ENCODE measurements around the gene MRPL20. TPM values are rescaled to one million over a fixed set of nuclear protein-coding genes. Genes with fewer than 3 reads are reported as not detected.

The MRPL20 gene
- total RNA-seq, 1 donor from 2014 or later, result 86.9 TPM

DNA sequence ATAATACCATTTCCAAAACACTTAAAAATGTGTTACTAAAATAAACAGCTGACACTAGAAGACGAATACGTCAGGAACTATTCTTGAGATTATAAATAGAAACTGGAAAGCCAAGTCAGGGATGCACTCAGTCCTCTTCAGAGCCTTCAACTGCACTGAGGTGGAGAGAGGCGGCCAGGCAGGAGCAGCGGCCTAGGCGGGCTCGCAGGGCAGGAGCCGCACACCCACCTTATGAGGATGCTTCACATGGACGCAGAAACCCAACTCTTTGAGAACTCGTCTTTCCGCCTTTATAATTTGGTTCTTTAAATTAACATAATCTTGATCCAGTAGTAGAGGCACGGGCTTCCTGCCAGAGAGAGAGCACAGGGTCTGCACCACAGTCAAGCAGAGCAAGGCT lies 11.9 kb downstream of the MRPL20 start:
- H3K36me3 Mint-ChIP-seq (ENCODE audit: unreplicated experiment), result peaks cover 39% of the 10 kb centered on the region
- TF ChIP-seq, protein P1, sequence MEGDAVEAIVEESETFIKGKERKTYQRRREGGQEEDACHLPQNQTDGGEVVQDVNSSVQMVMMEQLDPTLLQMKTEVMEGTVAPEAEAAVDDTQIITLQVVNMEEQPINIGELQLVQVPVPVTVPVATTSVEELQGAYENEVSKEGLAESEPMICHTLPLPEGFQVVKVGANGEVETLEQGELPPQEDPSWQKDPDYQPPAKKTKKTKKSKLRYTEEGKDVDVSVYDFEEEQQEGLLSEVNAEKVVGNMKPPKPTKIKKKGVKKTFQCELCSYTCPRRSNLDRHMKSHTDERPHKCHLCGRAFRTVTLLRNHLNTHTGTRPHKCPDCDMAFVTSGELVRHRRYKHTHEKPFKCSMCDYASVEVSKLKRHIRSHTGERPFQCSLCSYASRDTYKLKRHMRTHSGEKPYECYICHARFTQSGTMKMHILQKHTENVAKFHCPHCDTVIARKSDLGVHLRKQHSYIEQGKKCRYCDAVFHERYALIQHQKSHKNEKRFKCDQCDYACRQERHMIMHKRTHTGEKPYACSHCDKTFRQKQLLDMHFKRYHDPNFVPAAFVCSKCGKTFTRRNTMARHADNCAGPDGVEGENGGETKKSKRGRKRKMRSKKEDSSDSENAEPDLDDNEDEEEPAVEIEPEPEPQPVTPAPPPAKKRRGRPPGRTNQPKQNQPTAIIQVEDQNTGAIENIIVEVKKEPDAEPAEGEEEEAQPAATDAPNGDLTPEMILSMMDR (IDR thresholded peaks at IDR 0.05), result no peak
- H3K27me3 Mint-ChIP-seq (ENCODE audit: unreplicated experiment), result no peaks in the 10 kb centered on the region
- DNase-seq (ENCODE audit: extremely low spot score, unreplicated experiment), result no peak
- H3K9me3 Mint-ChIP-seq (ENCODE audit: unreplicated experiment), result no peaks in the 10 kb centered on the region
- H3K4me1 Mint-ChIP-seq (ENCODE audit: unreplicated experiment), result peaks cover 12% of the 10 kb centered on the region
- H3K4me3 Mint-ChIP-seq (ENCODE audit: unreplicated experiment), result no peak overlapping the region
- H3K27ac Mint-ChIP-seq (ENCODE audit: unreplicated experiment), result no peak overlapping the region

DNA sequence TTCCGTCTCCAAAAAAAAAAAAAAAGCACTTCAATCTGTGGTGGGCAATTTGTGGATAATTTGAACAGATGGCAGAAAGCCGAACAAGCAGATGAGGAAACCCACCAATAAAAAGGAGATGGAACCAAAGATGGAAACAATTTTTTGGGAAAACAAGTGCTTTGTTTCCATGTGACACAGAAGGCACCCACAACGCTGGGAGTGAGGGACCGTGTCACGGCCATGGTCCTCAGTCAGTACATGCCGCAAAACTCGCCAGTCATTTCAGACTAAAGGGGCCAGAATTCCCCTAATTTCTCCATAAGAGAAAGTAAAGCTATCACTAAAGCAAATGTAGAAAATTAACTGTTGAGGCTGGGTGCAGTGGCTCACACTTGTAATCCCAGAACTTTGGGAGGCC lies 13.0 kb downstream of the MRPL20 start:
- Mint-ChIP-seq H3K9me3 (ENCODE audit: unreplicated experiment) (no peaks in the 10 kb centered on the region), H3K27me3 (ENCODE audit: unreplicated experiment) (no peaks in the 10 kb centered on the region), H3K36me3 (ENCODE audit: unreplicated experiment) (peaks cover 45% of the 10 kb centered on the region), H3K4me1 (ENCODE audit: unreplicated experiment) (peaks cover 9% of the 10 kb centered on the region), H3K27ac (ENCODE audit: unreplicated experiment) (no peak overlapping the region), H3K4me3 (ENCODE audit: unreplicated experiment) (no peak overlapping the region)
- TF ChIP-seq, protein P1 (IDR thresholded peaks at IDR 0.05), result no peak
- DNase-seq (ENCODE audit: extremely low spot score, unreplicated experiment), result no peak

DNA sequence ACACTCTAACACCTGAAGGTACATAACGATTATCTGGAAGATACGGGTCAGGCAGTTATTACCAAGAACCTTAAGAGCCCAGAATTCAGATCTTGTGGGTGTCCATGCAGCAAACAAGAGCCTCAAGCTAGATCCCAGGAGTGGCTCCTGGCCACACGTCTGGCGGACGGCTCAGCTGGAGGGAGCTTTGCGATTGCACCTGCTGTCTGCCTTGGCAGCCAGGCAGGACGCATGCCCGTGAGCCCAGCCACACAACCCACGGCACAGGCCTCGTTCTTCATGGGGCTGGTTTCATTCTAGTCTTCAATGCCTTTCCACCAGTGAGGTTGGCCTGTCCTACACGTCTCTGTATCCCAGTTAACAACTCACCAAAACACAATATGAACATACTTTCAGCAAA lies 13.7 kb downstream of the MRPL20 start:
- H3K36me3 Mint-ChIP-seq (ENCODE audit: unreplicated experiment), result peaks cover 49% of the 10 kb centered on the region
- TF ChIP-seq, protein P1 (IDR thresholded peaks at IDR 0.05), result no peak
- peaks cover 9% of the 10 kb centered on the region for H3K4me1 Mint-ChIP-seq (ENCODE audit: unreplicated experiment)
- no peak overlapping the region for H3K27ac Mint-ChIP-seq (ENCODE audit: unreplicated experiment)
- no peaks in the 10 kb centered on the region for H3K27me3 Mint-ChIP-seq (ENCODE audit: unreplicated experiment)
- no peak overlapping the region for H3K4me3 Mint-ChIP-seq (ENCODE audit: unreplicated experiment)
- no peaks in the 10 kb centered on the region for H3K9me3 Mint-ChIP-seq (ENCODE audit: unreplicated experiment)
- no peak for DNase-seq (ENCODE audit: extremely low spot score, unreplicated experiment)

DNA sequence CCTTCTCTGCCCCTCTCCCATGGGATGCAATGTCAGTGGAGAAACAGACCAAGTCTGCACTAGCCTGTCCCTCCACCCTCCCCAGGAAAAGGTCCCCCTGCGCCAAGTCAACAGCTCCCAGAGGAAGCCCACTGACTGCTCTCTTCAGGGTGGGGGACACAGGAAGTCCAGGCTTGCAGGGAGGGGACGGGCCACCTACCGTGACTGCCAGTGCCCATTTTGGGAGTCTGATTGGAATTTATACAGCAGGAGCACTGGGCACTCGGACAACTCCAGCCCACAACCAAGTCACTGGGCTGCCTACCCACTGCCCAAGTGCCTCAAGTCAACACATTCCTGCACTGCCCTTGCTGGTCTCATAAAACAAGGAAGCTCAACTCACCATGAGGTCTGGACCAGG lies 14.1 kb downstream of the MRPL20 start:
- TF ChIP-seq, protein P1 (IDR thresholded peaks at IDR 0.05), result no peak
- Mint-ChIP-seq H3K4me1 (ENCODE audit: unreplicated experiment) (peaks cover 5% of the 10 kb centered on the region), H3K36me3 (ENCODE audit: unreplicated experiment) (peaks cover 52% of the 10 kb centered on the region), H3K27ac (ENCODE audit: unreplicated experiment) (no peak overlapping the region), H3K4me3 (ENCODE audit: unreplicated experiment) (no peak overlapping the region), H3K9me3 (ENCODE audit: unreplicated experiment) (no peaks in the 10 kb centered on the region), H3K27me3 (ENCODE audit: unreplicated experiment) (no peaks in the 10 kb centered on the region)
- DNase-seq (ENCODE audit: extremely low spot score, unreplicated experiment), result no peak

DNA sequence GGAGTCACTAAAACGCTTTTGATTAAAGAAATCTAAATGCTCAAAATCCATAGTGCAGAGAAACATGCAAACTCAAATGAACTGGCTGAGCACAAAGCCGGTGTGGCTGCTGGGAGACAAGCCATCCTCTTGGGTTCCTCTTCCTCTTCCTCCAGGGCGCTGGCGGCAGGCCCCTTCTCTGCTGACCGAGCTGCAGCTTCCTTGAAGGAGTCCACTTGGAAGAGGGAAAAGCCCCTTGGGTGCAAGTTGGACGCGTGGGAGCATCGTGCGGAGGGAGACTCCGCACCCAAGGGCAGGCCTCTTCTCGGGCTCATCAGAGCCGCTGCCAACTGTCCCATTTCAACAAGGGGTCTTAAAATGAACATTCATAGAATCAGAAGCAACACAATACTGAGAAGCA lies 15.9 kb downstream of the MRPL20 start:
- no peaks in the 10 kb centered on the region for H3K9me3 Mint-ChIP-seq (ENCODE audit: unreplicated experiment)
- H3K4me3 Mint-ChIP-seq (ENCODE audit: unreplicated experiment), result no peak overlapping the region
- TF ChIP-seq, protein P1 (IDR thresholded peaks at IDR 0.05), result no peak
- no peaks in the 10 kb centered on the region for H3K4me1 Mint-ChIP-seq (ENCODE audit: unreplicated experiment)
- H3K36me3 Mint-ChIP-seq (ENCODE audit: unreplicated experiment), result peaks cover 69% of the 10 kb centered on the region
- H3K27ac Mint-ChIP-seq (ENCODE audit: unreplicated experiment), result no peak overlapping the region
- no peaks in the 10 kb centered on the region for H3K27me3 Mint-ChIP-seq (ENCODE audit: unreplicated experiment)
- no peak for DNase-seq (ENCODE audit: extremely low spot score, unreplicated experiment)
